Measurements from ENCODE around the gene IER5L.

The IER5L gene

GRCh38 chr9:129139993-129140396, 38.1 kb downstream of the IER5L start (continued):
- TF ChIP-seq MZF1 (tag by site-specific recombination; IDR thresholded peaks at IDR 0.05; ENCODE audit: borderline replicate concordance), result 0 out of 2 replicates have a peak, but pooled peaks have one; percentile 49
- TF ChIP-seq KLF16 (tag by site-specific recombination; IDR thresholded peaks at IDR 0.05), result peak; percentile 76; the same call in 1 of the 2 replicates
- TF ChIP-seq ZNF449 (tag by site-specific recombination; IDR thresholded peaks at IDR 0.05), result peak; percentile 51; the same call in 1 of the 2 replicates
- no peak for TF ChIP-seq ZNF223 (tag by site-specific recombination; IDR thresholded peaks at IDR 0.05)
- TF ChIP-seq ZNF514 (tag by site-specific recombination; IDR thresholded peaks at IDR 0.05), result no peak
- no peak for TF ChIP-seq ZNF404 (tag by site-specific recombination; IDR thresholded peaks at IDR 0.05)
- TF ChIP-seq, protein P1, sequence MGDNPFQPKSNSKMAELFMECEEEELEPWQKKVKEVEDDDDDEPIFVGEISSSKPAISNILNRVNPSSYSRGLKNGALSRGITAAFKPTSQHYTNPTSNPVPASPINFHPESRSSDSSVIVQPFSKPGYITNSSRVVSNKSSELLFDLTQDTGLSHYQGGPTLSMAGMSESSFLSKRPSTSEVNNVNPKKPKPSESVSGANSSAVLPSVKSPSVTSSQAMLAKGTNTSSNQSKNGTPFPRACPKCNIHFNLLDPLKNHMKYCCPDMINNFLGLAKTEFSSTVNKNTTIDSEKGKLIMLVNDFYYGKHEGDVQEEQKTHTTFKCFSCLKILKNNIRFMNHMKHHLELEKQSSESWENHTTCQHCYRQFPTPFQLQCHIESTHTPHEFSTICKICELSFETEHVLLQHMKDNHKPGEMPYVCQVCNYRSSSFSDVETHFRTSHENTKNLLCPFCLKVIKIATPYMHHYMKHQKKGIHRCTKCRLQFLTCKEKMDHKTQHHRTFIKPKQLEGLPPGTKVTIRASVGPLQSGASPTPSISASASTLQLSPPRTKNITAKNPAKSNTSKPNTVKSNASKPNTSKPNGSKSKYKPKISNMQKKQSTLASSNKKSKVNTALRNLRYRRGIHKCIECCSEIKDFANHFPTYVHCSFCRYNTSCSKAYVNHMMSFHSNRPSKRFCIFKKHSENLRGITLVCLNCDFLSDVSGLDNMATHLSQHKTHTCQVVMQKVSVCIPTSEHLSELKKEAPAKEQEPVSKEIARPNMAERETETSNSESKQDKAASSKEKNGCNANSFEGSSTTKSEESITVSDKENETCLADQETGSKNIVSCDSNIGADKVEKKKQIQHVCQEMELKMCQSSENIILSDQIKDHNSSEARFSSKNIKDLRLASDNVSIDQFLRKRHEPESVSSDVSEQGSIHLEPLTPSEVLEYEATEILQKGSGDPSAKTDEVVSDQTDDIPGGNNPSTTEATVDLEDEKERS (tag by site-specific recombination; IDR thresholded peaks at IDR 0.05), result no peak
- no peak for TF ChIP-seq ZNF426 (tag by site-specific recombination; IDR thresholded peaks at IDR 0.05)
- TF ChIP-seq, protein P2, sequence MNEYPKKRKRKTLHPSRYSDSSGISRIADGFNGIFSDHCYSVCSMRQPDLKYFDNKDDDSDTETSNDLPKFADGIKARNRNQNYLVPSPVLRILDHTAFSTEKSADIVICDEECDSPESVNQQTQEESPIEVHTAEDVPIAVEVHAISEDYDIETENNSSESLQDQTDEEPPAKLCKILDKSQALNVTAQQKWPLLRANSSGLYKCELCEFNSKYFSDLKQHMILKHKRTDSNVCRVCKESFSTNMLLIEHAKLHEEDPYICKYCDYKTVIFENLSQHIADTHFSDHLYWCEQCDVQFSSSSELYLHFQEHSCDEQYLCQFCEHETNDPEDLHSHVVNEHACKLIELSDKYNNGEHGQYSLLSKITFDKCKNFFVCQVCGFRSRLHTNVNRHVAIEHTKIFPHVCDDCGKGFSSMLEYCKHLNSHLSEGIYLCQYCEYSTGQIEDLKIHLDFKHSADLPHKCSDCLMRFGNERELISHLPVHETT (tag by site-specific recombination; IDR thresholded peaks at IDR 0.05), result peak; percentile 90
- no peak; the same call in 1 of the 2 replicates for TF ChIP-seq GLI2 (tag by site-specific recombination; IDR thresholded peaks at IDR 0.05; ENCODE audit: borderline replicate concordance, low read depth)
- TF ChIP-seq ZXDB (tag by site-specific recombination; IDR thresholded peaks at IDR 0.05), result peak; percentile 88
- TF ChIP-seq ZFP3 (tag by site-specific recombination; IDR thresholded peaks at IDR 0.05; ENCODE audit: low read depth), result no peak
- 0 out of 2 replicates have a peak, but pooled peaks have one; percentile 25 for TF ChIP-seq ZNF324 (tag by site-specific recombination; IDR thresholded peaks at IDR 0.05)
- no peak for TF ChIP-seq ZNF658 (tag by site-specific recombination; IDR thresholded peaks at IDR 0.05)
- TF ChIP-seq ZNF132 (tag by site-specific recombination; IDR thresholded peaks at IDR 0.05; ENCODE audit: borderline replicate concordance), result no peak
- TF ChIP-seq ZSCAN5A (tag by site-specific recombination; IDR thresholded peaks at IDR 0.05), result no peak; the same call in 1 of the 2 replicates
- TF ChIP-seq ZNF623 (tag by site-specific recombination; IDR thresholded peaks at IDR 0.05), result 0 out of 2 replicates have a peak, but pooled peaks have one; percentile 19
- TF ChIP-seq ZNF341 (tag by site-specific recombination; IDR thresholded peaks at IDR 0.05; ENCODE audit: low read depth), result peak; percentile 22
- TF ChIP-seq ZNF571 (tag by site-specific recombination; IDR thresholded peaks at IDR 0.05), result no peak
- peak; percentile 83; the same call in 1 of the 2 replicates for TF ChIP-seq BCL11B (tag by site-specific recombination; IDR thresholded peaks at IDR 0.05; ENCODE audit: low read depth)
- TF ChIP-seq ZNF776 (tag by site-specific recombination; IDR thresholded peaks at IDR 0.05; ENCODE audit: borderline replicate concordance), result no peak
- no peak for TF ChIP-seq ZNF768 (tag by site-specific recombination; IDR thresholded peaks at IDR 0.05)
- TF ChIP-seq ZSCAN23 (tag by site-specific recombination; IDR thresholded peaks at IDR 0.05), result peak; percentile 75
- TF ChIP-seq ZBTB21 (tag by site-specific recombination; IDR thresholded peaks at IDR 0.05), result 0 out of 2 replicates have a peak, but pooled peaks have one; percentile 25
- TF ChIP-seq ZNF558 (tag by site-specific recombination; IDR thresholded peaks at IDR 0.05), result no peak
- TF ChIP-seq, protein P3, sequence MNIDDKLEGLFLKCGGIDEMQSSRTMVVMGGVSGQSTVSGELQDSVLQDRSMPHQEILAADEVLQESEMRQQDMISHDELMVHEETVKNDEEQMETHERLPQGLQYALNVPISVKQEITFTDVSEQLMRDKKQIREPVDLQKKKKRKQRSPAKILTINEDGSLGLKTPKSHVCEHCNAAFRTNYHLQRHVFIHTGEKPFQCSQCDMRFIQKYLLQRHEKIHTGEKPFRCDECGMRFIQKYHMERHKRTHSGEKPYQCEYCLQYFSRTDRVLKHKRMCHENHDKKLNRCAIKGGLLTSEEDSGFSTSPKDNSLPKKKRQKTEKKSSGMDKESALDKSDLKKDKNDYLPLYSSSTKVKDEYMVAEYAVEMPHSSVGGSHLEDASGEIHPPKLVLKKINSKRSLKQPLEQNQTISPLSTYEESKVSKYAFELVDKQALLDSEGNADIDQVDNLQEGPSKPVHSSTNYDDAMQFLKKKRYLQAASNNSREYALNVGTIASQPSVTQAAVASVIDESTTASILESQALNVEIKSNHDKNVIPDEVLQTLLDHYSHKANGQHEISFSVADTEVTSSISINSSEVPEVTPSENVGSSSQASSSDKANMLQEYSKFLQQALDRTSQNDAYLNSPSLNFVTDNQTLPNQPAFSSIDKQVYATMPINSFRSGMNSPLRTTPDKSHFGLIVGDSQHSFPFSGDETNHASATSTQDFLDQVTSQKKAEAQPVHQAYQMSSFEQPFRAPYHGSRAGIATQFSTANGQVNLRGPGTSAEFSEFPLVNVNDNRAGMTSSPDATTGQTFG (tag by site-specific recombination; IDR thresholded peaks at IDR 0.05; ENCODE audit: borderline replicate concordance), result no peak
- peak; percentile 75; the same call in 1 of the 2 replicates for TF ChIP-seq ZNF394 (tag by site-specific recombination; IDR thresholded peaks at IDR 0.05; ENCODE audit: borderline replicate concordance)
- TF ChIP-seq MYNN (tag by site-specific recombination; IDR thresholded peaks at IDR 0.05; ENCODE audit: borderline replicate concordance), result no peak
- TF ChIP-seq ZNF362 (tag by site-specific recombination; IDR thresholded peaks at IDR 0.05), result no peak
- TF ChIP-seq ZNF629 (tag by site-specific recombination; IDR thresholded peaks at IDR 0.05), result peak; percentile 90
